ENCODE results near the gene SCGN.

DNA sequence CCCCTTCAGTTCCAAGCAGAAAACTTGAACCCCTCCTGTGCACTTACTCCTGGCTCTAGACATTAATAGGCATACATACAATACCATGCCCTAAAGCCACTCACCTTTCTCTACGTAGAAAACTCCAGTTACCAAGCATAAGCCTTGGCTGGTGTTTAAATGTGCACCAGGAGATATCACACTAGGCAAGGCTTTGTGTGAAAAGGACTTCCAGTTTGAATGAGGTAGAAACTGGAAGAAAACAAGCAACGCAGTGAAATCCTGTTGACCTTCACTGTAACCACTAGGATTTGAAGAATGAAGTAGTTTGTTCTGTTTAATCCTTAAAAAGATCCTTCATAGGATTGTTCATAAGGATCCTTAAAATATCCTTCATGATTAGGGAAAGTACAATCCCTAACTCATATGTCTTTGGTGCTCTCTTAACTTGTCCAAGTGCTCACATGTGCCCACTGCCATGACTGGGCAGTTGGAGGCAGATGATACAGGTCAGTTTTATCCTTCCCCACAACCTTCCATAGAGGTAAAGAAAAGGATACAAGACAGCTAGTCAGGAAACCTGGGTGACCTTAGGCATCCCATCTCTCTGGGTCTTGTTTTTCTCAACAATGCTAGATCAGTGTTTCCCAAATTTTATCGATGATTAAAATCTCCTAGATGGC, 9.2 kb upstream of the SCGN start:
- TF ChIP-seq POLR2AphosphoS5 (IDR thresholded peaks at IDR 0.05; ENCODE audit: low read depth, low read length): no peak
- no peak for TF ChIP-seq POLR2A (IDR thresholded peaks at IDR 0.05; ENCODE audit: low read depth, low read length)

Data from GM12892 (cell line).